SK-N-SH (cell line): ENCODE measurements around the gene SLC38A2. TPM values are rescaled to one million over a fixed set of nuclear protein-coding genes. Genes with fewer than 3 reads are reported as not detected.

Experiments
- CTCF ChIA-PET: fragments of 300-600, 350-600 bp; formaldehyde crosslinking; extraction: SDS; loops from one replicate; lab custom pipeline; 2021; lab: Yijun Ruan, JAX
- POLR2A ChIA-PET: fragments of 350-600 bp; sonication (Branson Sonifier 250); formaldehyde crosslinking; extraction: SDS; loops from one replicate; lab custom pipeline; 2020; ENCODE audit warnings: antibody characterized with exemption, inconsistent platforms; lab: Yijun Ruan, JAX
- DNase-seq: peaks from one replicate; pipeline ENCODE4 v3.0.0; 2012
- H2AFZ ChIP-seq: fragments of 200-600 bp; sonication (generic); 2 replicates; pipeline ENCODE4 v1.8.1; 2016; ENCODE audit warnings: antibody characterized with exemption, mild to moderate bottlenecking, low read depth
- H3F3A ChIP-seq: fragments of 200-600 bp; sonication (generic); replicated peaks from 2 replicates; pipeline ENCODE3; 2016; ENCODE audit warnings: antibody characterized with exemption, mild to moderate bottlenecking; ENCODE audit not compliant: insufficient read depth
- H3K27ac ChIP-seq, 2 experiments: fragments of 200-500 bp in 1 of 2; fragments of 200-600 bp in 1 of 2; sonication (Bioruptor generic) in 1 of 2; sonication (generic), shearing (Covaris generic) in 1 of 2; 2 replicates each; pipeline versions ENCODE4 v1.5.1 to v1.6.1; 2014 to 2016; ENCODE audit warnings: low read depth in 2 of 2, inconsistent platforms in 1 of 2, low read length in 1 of 2, mild to moderate bottlenecking in 1 of 2, mixed read lengths in 1 of 2
- H3K27me3 ChIP-seq: fragments of 200-600 bp; sonication (generic), shearing (Covaris generic); 2 replicates; pipeline ENCODE4 v1.6.1; 2016; ENCODE audit warnings: mixed run types; ENCODE audit not compliant: insufficient read depth
- H3K36me3 ChIP-seq, 2 experiments: fragments of 200-500 bp in 1 of 2; fragments of 200-600 bp in 1 of 2; sonication (Bioruptor generic) in 1 of 2; sonication (generic) in 1 of 2; replicated peaks in 1 of 2; 2 replicates each; pipeline versions ENCODE3 to v1.5.1; 2014 to 2016; ENCODE audit warnings: low read length in 1 of 2, mild to moderate bottlenecking in 1 of 2; ENCODE audit not compliant: insufficient read depth in 2 of 2, control insufficient read depth in 1 of 2
- H3K4me1 ChIP-seq, 2 experiments: fragments of 200-500 bp in 1 of 2; fragments of 200-600 bp in 1 of 2; sonication (Bioruptor generic) in 1 of 2; sonication (generic), shearing (Covaris generic) in 1 of 2; 2 replicates each; pipeline versions ENCODE4 v1.5.1 to v1.6.1; 2014 to 2016; ENCODE audit warnings: low read depth in 1 of 2, low read length in 1 of 2, mixed run types in 1 of 2; ENCODE audit not compliant: insufficient read depth in 2 of 2, control insufficient read depth in 1 of 2
- H3K4me2 ChIP-seq: fragments of 200-600 bp; sonication (generic), shearing (Covaris generic); 2 replicates; pipeline ENCODE4 v1.6.1; 2017; ENCODE audit warnings: mixed run types
- H3K4me3 ChIP-seq, 2 experiments: fragments of 200-500 bp in 1 of 2; fragments of 200-600 bp in 1 of 2; sonication (Bioruptor generic) in 1 of 2; sonication (generic), shearing (Covaris generic) in 1 of 2; 2 replicates each; pipeline versions ENCODE4 v1.5.1 to v1.8.1; 2014 to 2016; ENCODE audit warnings: low read depth in 2 of 2, inconsistent platforms in 1 of 2, low read length in 1 of 2, mild to moderate bottlenecking in 1 of 2, mixed read lengths in 1 of 2, moderate library complexity in 1 of 2
- H3K79me2 ChIP-seq: fragments of 200-600 bp; sonication (generic); 2 replicates; pipeline ENCODE4 v1.8.1; 2017; ENCODE audit warnings: mild to moderate bottlenecking; ENCODE audit not compliant: insufficient read depth
- H3K9ac ChIP-seq: fragments of 200-600 bp; sonication (generic); 2 replicates; pipeline ENCODE4 v1.6.1; 2017; ENCODE audit warnings: mixed run types
- H3K9me2 ChIP-seq: fragments of 200-600 bp; sonication (generic); 2 replicates; pipeline ENCODE4 v1.6.1; 2017; ENCODE audit warnings: mixed run types
- H3K9me3 ChIP-seq: fragments of 200-600 bp; sonication (generic); 2 replicates; pipeline ENCODE4 v1.6.1; 2017; ENCODE audit warnings: mixed run types, mild to moderate bottlenecking, moderate library complexity
- H4K20me1 ChIP-seq: fragments of 200-600 bp; sonication (generic); 2 replicates; pipeline ENCODE4 v1.6.1; 2017; ENCODE audit warnings: mild to moderate bottlenecking, mixed run types; ENCODE audit not compliant: insufficient read depth
- ELF1 ChIP-seq: IDR thresholded peaks from 2 replicates; pipeline ENCODE4 v1.4.0; 2012
- EP300 ChIP-seq, 2 experiments: IDR thresholded peaks; 2 replicates each; pipeline versions ENCODE4 v1.4.0 to v1.6.1; 2012; ENCODE audit warnings: borderline replicate concordance in 1 of 2, low read depth in 1 of 2, low read length in 1 of 2
- FOSL2 ChIP-seq: IDR thresholded peaks from 2 replicates; pipeline ENCODE4 v1.4.0; 2012; ENCODE audit warnings: low read depth, mild to moderate bottlenecking, moderate library complexity, borderline replicate concordance
- FOXJ3 ChIP-seq: sonication (generic); formaldehyde crosslinking; IDR thresholded peaks from 2 replicates; pipeline ENCODE4 v1.5.1; 2020; ENCODE audit warnings: mild to moderate bottlenecking, missing genetic modification reagents
- GABPA ChIP-seq: IDR thresholded peaks from 2 replicates; pipeline ENCODE4 v1.4.0; 2012; ENCODE audit warnings: low read depth, mild to moderate bottlenecking
- JUND ChIP-seq: IDR thresholded peaks from 2 replicates; pipeline ENCODE4 v1.4.0; 2012
- MXI1 ChIP-seq: IDR thresholded peaks from 2 replicates; pipeline ENCODE4 v1.6.1; 2012; ENCODE audit warnings: mild to moderate bottlenecking, low read depth, low read length, improper control_type of control experiment
- NRF1 ChIP-seq: IDR thresholded peaks from 2 replicates; pipeline ENCODE4 v1.6.1; 2012; ENCODE audit warnings: low read depth, mild to moderate bottlenecking, low read length
- POLR2AphosphoS5 ChIP-seq: IDR thresholded peaks from 2 replicates; pipeline ENCODE4 v1.6.1; 2012; ENCODE audit warnings: low read depth, low read length
- RAD21 ChIP-seq: IDR thresholded peaks from 2 replicates; pipeline ENCODE4 v1.6.1; 2012; ENCODE audit warnings: mild to moderate bottlenecking, low read length
- REST ChIP-seq: IDR thresholded peaks from 2 replicates; pipeline ENCODE4 v1.6.1; 2012; ENCODE audit warnings: mild to moderate bottlenecking, low read depth, low read length, moderate library complexity
- RFX5 ChIP-seq: IDR thresholded peaks from 2 replicates; pipeline ENCODE4 v1.6.1; 2012; ENCODE audit warnings: mild to moderate bottlenecking, improper control_type of control experiment, low read length
- SIN3A ChIP-seq: IDR thresholded peaks from 2 replicates; pipeline ENCODE4 v1.6.1; 2012; ENCODE audit warnings: low read depth, mild to moderate bottlenecking, low read length, moderate library complexity, borderline replicate concordance
- TAF1 ChIP-seq: IDR thresholded peaks from 2 replicates; pipeline ENCODE4 v1.6.1; 2012; ENCODE audit warnings: low read depth, mild to moderate bottlenecking, low read length, moderate library complexity, borderline replicate concordance
- TCF12 ChIP-seq: IDR thresholded peaks from 2 replicates; pipeline ENCODE4 v1.4.0; 2012
- TEAD4 ChIP-seq: IDR thresholded peaks from 2 replicates; pipeline ENCODE4 v1.4.0; 2012; ENCODE audit warnings: mild to moderate bottlenecking, borderline replicate concordance; ENCODE audit not compliant: insufficient read depth
- YY1 ChIP-seq: IDR thresholded peaks from 2 replicates; pipeline ENCODE4 v1.4.0; 2012; ENCODE audit warnings: low read depth, mild to moderate bottlenecking
- WGBS: methylation state at CpG from one replicate; pipeline ENCODE4 v1.1.6; 2017; ENCODE audit warnings: low lambda C conversion rate; 5-methylcytosine and 5-hydroxymethylcytosine counted together
- polyA plus RNA-seq, 3 experiments: library from polyadenylated mRNA; depleted of rRNA; stranded (reverse); fragments of >200 nt; gene quantifications; 2 replicates each; pipeline ENCODE4 v1.2.3, GENCODE V29; 2012
- TF ChIP-seq, protein P1 (sequence below): IDR thresholded peaks from 2 replicates; pipeline ENCODE4; 2012
- TF ChIP-seq, protein P2 (sequence below): IDR thresholded peaks from 2 replicates; pipeline ENCODE4 v1.4.0; 2012; ENCODE audit warnings: low read depth, borderline replicate concordance

SLC38A2 gene
- polyA plus RNA-seq, 1 of the 3 experiments (the other 2 are of a cell fraction): 135 TPM

DNA sequence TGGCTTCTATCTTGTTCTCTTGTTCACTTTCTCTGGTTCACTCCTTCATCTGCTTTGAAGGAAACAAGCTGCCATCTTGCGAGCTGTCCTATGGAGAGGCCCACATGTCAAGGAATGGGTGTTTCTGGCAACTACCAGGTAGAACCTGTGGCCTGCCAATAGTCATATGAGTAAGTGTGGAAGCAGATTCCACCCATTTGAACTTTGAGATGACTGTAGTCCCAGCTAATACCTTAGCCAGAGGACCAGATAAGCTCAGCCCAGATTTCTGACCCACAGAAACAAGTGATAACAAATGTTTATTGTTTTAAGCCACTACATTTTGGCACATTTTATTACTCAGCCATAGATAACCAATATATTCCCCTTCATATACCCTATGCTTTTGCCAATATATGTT is 4.0 kb upstream of the SLC38A2 start:
- ChIA-PET POLR2A (interaction anchor here (0.7 kb wide), 1 partner anchor 227 kb away, joined by 5 read pairs; no protein-coding TSS in a partner anchor), CTCF (no interaction called here)

GRCh38 chr12:46374711-46375110 is 2.1 kb upstream of the SLC38A2 start:
- Histone ChIP-seq H4K20me1 (peaks cover 27% of the 10 kb centered on the region), H2AFZ (no peak overlapping the region), H3K27ac (no peak overlapping the region), H3K4me3 (no peak overlapping the region), H3K36me3 (peaks cover 14 to 15% of the 10 kb centered on the region in 2 experiments), H3K4me2 (no peak overlapping the region), H3K9me3 (no peaks in the 10 kb centered on the region), H3K4me1 (peaks cover 10 to 16% of the 10 kb centered on the region in 2 experiments; a peak in 3 of 4 replicates), H3K9ac (no peak overlapping the region), H3K9me2 (no peaks in the 10 kb centered on the region), H3K79me2 (peaks cover 28% of the 10 kb centered on the region), H3K27me3 (no peaks in the 10 kb centered on the region), H3F3A (peaks cover 31% of the 10 kb centered on the region)
- no peak for DNase-seq
- 92% methylated on average over 4 of the region's 4 CpGs for WGBS
- TF ChIP-seq YY1 (no peak), TCF12 (no peak), SIN3A (no peak), MXI1 (no peak), RFX5 (no peak), RAD21 (no peak), EP300 (IDR thresholded peaks at IDR 0.05; ENCODE audit: borderline replicate concordance in 1 of 2, low read depth in 1 of 2, low read length in 1 of 2) (no peak), ELF1 (no peak), TAF1 (no peak), FOSL2 (no peak), NRF1 (no peak), FOXJ3 (CRISPR knock-in tag) (no peak), TEAD4 (no peak), REST (no peak), JUND (no peak), GABPA (no peak), POLR2AphosphoS5 (no peak)
- TF ChIP-seq, protein P1, sequence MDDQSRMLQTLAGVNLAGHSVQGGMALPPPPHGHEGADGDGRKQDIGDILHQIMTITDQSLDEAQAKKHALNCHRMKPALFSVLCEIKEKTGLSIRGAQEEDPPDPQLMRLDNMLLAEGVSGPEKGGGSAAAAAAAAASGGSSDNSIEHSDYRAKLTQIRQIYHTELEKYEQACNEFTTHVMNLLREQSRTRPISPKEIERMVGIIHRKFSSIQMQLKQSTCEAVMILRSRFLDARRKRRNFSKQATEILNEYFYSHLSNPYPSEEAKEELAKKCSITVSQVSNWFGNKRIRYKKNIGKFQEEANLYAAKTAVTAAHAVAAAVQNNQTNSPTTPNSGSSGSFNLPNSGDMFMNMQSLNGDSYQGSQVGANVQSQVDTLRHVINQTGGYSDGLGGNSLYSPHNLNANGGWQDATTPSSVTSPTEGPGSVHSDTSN: no peak
- TF ChIP-seq, protein P2, sequence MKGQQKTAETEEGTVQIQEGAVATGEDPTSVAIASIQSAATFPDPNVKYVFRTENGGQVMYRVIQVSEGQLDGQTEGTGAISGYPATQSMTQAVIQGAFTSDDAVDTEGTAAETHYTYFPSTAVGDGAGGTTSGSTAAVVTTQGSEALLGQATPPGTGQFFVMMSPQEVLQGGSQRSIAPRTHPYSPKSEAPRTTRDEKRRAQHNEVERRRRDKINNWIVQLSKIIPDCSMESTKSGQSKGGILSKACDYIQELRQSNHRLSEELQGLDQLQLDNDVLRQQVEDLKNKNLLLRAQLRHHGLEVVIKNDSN: no peak
- ChIA-PET CTCF (no interaction called here), POLR2A (no interaction called here)

More for the DNA sequence above, 4.0 kb upstream of the SLC38A2 start:
- peaks cover 15% of the 10 kb centered on the region for H3K79me2 ChIP-seq
- H3K4me3 ChIP-seq: no peak overlapping the region
- H3K27ac ChIP-seq: no peak overlapping the region
- TF ChIP-seq POLR2AphosphoS5: no peak
- no peak overlapping the region for H3K9ac ChIP-seq
- WGBS: 100% methylated on average over 1 of the region's 1 CpG
- H3K4me2 ChIP-seq: no peak overlapping the region
- no peaks in the 10 kb centered on the region for H3K36me3 ChIP-seq
- H3K9me3 ChIP-seq: no peaks in the 10 kb centered on the region
- H3F3A ChIP-seq: peaks cover 22% of the 10 kb centered on the region
- H4K20me1 ChIP-seq: peaks cover 9% of the 10 kb centered on the region
- H2AFZ ChIP-seq: no peak overlapping the region
- DNase-seq: no peak
- H3K4me1 ChIP-seq: peaks cover 6 to 16% of the 10 kb centered on the region in 2 experiments; a peak in 3 of 4 replicates
- no peaks in the 10 kb centered on the region for H3K9me2 ChIP-seq
- no peaks in the 10 kb centered on the region for H3K27me3 ChIP-seq
